ENCODE results near the gene EXOSC10. TPM values are rescaled to one million over a fixed set of nuclear protein-coding genes. Genes with fewer than 3 reads are reported as not detected.

Gene EXOSC10
- total and polyA plus RNA-seq, 2 of the 4 experiments (the other 2 are of a cell fraction): 64.5 to 66.0 TPM

DNA sequence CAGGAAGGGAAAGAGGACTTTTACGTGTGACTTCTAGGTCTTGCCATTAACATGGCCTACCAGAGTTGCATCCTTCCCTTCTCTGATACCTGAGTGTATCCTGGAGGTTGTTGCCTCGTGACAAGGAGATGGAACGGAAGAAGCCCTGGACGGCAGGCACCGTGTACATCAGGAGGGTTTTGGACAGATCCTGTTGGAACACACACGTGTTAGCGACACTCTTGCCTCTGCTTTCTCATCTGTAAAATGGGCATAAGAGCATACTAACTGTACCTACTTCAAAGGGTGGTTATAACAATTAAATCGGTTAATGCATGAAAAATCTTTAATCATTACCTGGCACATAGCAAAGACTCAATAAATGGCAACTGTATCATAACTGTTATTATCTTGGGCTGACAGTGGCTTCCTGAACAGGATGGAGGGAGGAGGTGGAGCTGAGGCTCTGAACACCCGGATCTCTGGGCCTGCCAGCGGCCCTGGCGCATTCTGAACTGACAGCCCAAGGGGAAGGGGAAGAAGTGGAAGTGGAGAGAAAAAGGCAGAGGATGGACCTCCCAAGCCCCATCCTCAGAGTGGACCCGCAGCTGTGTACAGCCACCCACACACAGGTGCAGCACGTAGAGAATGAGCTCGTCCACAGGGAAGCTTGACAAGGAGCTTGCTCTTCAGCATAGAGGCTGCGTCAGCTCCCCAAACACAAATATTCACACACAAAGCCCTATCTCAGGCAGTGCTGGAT, 30.2 kb upstream of the EXOSC10 start:
- dilution Hi-C loops (cut with HindIII; ENCODE audit: low sequenced_read_pairs, unreplicated experiment): no loop called here
- in situ Hi-C loops (cut with MboI; ENCODE audit: low sequenced_read_pairs): no loop called here
- POLR2A ChIA-PET (ENCODE audit: unreplicated experiment): no interaction called here

More for the DNA sequence above, 30.2 kb upstream of the EXOSC10 start:
- H3K14ac ChIP-seq (replicated peaks; ENCODE audit: low read depth, low read length): no peak overlapping the region
- intact Hi-C loops (cut with micrococcal nuclease): no loop called here
- H3K36me3 ChIP-seq (ENCODE audit: control insufficient read depth, insufficient read depth, low read length): peaks cover 61% of the 10 kb centered on the region
- peaks cover 5% of the 10 kb centered on the region for H3K4me1 ChIP-seq (ENCODE audit: control insufficient read depth, insufficient read depth, low read length)
- H4K5ac ChIP-seq (ENCODE audit: low read depth, low read length): no peak overlapping the region
- H3K56ac ChIP-seq (ENCODE audit: extremely low read depth, insufficient read depth, low read length): no peak overlapping the region
- H3K4me3 ChIP-seq (ENCODE audit: insufficient read depth, low read depth, low read length): no peak overlapping the region
- no TSS peak for BruUV-seq (replicated peaks)
- ATAC-seq (ENCODE audit: low read depth): no peak
- no peak for DNase-seq
- H2BK15ac ChIP-seq (ENCODE audit: low read depth, low read length): no peak overlapping the region
- no peak overlapping the region for H2AFZ ChIP-seq (replicated peaks; ENCODE audit: low read length, poor library complexity)
- H4K20me1 ChIP-seq (ENCODE audit: insufficient read depth, low read length): no peaks in the 10 kb centered on the region
- H3K27me3 ChIP-seq (ENCODE audit: control insufficient read depth, insufficient read depth, low read length): no peaks in the 10 kb centered on the region
- 100% methylated on average over 5 of the region's 15 CpGs; no CpG with 5 or more reads in 1 of the 2 experiments for WGBS, 2 experiments (ENCODE audit: extremely low coverage in 2 of 2, insufficient read length in 1 of 2)
- no peaks in the 10 kb centered on the region for H3K9me3 ChIP-seq (ENCODE audit: control insufficient read depth, insufficient read depth, low read length)
- TF ChIP-seq MXI1 (IDR thresholded peaks at IDR 0.05; ENCODE audit: borderline replicate concordance, low read depth, low read length) (no peak), RCOR1 (IDR thresholded peaks at IDR 0.05; ENCODE audit: insufficient replicate concordance, low read length) (no peak)
- H2BK5ac ChIP-seq (ENCODE audit: low read depth, low read length, poor library complexity, severe bottlenecking): no peak overlapping the region
- no peak overlapping the region for H3K4ac ChIP-seq (ENCODE audit: low read depth, low read length)
- no peak overlapping the region for H3K18ac ChIP-seq (ENCODE audit: low read depth, low read length)
- H4K91ac ChIP-seq (ENCODE audit: insufficient read depth, low read depth, low read length): no peak overlapping the region
- no peaks in the 10 kb centered on the region; a peak in 1 of 4 replicates for H3K79me1 ChIP-seq (ENCODE audit: low read depth in 1 of 2, low read length in 2 of 2)
- peak overlapping the region; percentile 32 for H2AK9ac ChIP-seq (replicated peaks; ENCODE audit: low read depth, low read length, poor library complexity)
- peaks cover 6% of the 10 kb centered on the region for H3K9me1 ChIP-seq (ENCODE audit: insufficient read depth, low read length)
- no peak overlapping the region for H2BK120ac ChIP-seq (ENCODE audit: low read depth, low read length)
- H3K23ac ChIP-seq (ENCODE audit: low read depth, low read length): no peak overlapping the region
- no peak overlapping the region for H2AK5ac ChIP-seq (ENCODE audit: low read depth, low read length)
- no peak overlapping the region for H2BK20ac ChIP-seq (ENCODE audit: low read depth, low read length)
- H3K27ac ChIP-seq (ENCODE audit: insufficient read depth, low read length): no peak overlapping the region
- H4K8ac ChIP-seq (ENCODE audit: low read depth in 2 of 2, low read length in 2 of 2): no peak overlapping the region
- no peak overlapping the region for H3K9ac ChIP-seq (ENCODE audit: low read depth, low read length)
- H3K4me2 ChIP-seq (ENCODE audit: low read depth, low read length): no peak overlapping the region
- CTCF ChIA-PET: no interaction called here

All from IMR-90 (cell line).